GM12872 (cell line): ENCODE data around the gene ZCCHC14.

Source experiments
- CTCF ChIP-seq: IDR thresholded peaks from 3 replicates; pipeline ENCODE4 v1.5.1; 2011; ENCODE audit warnings: low read depth, mild to moderate bottlenecking, low read length, moderate library complexity; ENCODE audit not compliant: insufficient read depth

ZCCHC14 gene

DNA sequence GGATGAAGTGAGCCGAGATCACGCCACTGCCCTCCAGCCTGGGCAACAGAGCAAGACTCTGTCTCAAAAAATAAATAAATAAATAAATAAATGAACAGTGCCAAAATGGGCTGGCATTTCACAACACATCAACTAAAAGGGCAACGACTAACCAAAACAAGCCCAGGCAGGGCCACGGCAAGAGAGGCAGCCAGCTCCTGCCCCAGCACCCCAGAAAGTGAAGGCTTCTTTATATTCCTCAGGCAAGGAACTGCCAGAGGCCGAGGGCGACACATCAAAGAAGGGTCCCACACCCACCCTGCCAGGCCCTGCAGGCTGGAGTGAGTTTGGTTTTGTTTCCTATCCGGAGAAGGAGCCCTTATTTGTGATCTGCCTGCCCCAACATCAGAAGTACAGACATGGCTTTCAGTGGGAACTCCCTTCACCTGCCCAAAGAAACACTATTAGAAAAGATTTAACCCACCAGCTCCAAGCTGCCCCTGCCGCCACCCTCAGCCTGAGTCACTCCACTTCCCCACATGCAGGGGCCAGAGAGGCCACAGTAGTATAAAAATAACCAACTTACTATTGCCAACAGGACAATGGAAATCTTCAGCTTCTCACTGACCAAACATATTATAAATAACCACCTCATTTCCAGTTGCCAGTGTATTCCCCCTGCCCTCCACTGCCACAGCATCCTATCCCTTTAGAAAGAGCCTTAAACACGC is 117.2 kb downstream of the ZCCHC14 start:
- no peak for TF ChIP-seq CTCF

DNA sequence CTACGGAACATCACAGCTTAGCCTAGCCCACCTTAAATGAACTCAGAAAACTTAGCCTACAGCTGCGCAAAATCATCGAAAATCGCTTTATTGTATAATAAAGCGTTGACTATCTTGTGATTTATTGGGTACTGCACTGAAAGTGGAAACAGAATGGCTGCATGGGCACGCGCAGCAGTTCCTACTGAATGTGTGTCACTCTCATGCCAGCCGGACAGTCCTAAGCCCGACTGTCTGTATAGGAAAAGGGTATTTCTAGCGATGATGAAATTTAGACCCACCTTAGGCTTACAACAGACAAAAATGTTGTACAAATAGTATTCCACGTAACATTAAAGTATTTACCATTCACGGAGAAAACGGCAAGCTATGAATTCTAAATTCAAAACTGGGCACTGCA is 118.5 kb downstream of the ZCCHC14 start:
- no peak for TF ChIP-seq CTCF

DNA sequence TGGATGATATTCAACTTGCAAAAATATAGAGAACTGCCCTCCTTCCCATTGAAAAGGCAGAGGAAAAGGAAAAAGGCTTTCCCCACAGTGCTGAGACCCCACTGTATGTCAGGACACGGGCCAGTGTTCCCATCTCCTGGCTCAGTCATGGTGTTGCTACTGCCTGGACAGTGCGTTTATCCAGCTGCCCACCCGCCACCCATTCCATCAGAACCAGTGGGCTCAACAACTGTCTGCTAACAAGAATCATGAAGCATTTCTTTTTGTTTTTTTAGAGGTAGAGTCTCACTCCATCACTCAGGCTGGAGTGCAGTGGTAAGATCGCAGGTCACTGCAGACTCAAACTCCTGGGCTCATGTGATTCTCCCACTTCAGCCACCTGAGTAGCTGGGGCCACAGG is 120.5 kb downstream of the ZCCHC14 start:
- no peak for TF ChIP-seq CTCF

DNA sequence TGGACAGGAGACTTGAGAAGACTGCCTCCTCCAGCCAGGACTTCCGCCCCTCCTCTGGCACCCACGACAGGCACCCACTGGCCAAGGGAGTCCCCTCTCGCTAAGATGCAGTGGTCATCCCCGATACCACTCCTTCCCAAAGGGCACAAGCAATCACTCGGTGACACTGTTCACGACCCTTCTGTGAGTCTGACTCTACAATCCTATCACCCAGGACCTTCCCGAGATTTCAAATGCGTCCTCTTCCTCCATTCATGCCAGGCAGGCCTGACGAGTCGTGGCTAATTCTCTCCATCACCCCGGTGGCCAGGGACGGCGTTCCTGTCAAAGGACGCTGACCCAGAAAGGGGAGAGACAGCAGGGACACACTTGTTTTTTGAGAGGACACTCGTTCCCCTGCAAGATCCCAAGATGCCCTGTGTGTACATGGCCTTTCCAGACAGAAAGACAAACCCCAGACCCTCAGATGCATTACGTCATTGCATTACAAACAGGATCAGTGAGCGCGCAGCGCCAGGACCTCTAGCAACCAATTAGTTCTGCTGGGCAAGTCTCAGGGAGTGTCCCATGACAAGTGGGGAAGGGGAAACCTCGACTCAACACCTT is 121.5 kb downstream of the ZCCHC14 start:
- no peak for TF ChIP-seq CTCF

DNA sequence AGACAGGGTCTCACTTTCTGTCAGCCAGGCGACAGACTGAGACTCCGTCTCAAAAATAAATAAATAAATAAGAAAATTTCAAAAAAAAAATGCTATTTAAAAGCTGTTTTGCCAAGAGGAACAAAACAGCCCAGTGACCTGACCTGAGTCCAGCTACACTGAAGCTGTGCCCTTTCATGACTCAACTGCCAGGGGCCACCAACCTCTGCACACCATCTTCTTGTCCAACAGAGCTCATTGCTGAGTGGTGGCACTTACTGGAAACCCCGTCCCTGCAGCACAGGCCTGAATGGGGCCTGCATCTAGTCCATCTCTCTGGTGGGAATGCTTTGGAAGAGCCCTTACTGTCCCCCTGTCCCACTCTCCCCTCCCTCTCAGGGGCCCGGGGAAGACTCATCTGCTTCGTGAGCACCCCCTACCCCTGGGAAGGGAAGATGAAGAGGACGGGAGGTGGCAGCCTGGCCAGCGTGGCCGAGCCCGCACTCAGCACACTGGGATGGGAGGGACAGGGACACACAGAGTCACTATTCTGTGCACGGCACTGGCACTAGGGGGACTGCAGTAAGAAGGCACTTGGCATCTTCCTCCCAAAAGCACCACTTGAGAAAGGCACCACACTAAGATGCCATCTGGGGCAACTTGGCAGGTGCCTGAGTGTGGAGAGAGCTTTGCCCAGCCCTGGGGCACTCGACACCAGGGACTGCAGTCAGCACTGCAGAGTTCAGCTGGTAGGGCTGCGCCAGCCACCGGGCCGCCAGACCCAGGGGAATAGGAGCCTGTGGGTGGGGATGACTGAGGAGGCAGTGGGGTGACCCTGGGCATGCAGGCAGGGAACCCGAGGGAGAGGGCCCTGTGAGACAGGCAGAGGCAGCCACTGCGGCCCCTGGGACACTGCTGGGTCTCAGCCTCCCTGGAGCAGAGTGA is 122.8 kb downstream of the ZCCHC14 start:
- no peak for TF ChIP-seq CTCF

DNA sequence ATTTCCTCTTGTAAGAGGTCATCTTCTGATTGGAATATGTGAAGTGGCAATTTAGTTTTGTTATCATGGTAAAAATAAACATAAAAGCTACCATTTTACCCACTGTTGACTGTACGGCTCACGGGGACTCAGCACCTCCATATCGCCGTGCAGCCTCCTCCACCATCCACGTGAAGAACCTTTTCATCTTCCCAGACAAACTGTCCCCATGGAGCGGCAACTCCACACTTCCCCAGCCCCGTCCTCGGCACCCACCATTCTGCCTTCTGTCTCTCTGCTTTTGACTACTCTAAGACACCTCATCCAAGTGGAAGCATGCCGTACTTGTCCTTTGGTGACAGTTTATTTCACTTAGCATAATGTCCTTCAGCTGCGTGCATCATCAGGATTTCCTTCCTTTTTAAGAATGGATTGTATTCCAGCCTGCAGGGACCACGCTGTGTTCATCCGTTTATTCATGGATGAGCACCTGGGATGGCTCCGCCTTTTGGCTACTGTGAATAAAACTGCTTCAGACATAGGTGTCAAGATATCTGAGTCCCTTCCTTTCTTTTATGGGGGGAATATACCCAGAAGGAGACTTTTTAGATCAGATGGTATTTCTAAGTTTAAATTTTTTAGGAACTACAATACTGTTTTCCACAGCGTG is 123.6 kb downstream of the ZCCHC14 start:
- TF ChIP-seq CTCF, result no peak

DNA sequence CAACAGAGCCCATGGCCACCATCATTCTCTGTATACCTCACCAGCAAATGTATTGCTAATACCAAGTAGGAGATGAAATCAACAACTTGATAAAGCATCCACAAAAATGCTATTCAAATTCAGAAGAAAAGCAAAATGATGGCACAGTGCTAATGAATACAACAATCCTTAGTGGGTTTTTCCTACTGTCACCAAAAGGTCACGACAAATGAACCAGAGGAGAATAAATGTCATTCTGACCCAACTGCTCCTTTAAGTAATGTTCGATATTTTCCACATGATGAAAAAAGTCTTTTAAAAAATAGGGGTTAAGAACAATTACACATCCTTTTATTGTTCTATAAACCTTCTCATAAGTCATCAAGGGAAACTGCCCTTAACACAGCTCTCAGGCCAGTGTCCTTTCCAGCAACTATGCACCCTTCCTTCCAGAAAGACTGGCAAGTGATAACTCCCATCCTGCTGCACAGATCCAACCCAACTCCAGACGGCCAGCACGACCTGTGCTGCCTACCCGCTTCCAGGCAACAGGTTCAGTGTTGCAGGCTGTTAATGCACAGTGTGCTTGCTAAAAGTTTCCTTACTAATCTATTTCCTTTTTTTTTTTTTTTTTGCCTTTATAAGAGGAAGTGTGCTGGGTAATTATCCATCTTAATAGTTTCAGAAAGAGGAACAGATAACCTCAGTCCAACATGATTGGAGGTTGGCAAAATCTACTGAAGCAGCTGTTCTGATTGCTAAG is 124.6 kb downstream of the ZCCHC14 start:
- no peak for TF ChIP-seq CTCF
